Activated T-helper 2 cell treated with anti-CD3 and anti-CD28 coated beads, Interferon-gamma antibody, Interleukin-2, Interleukin-4, amounts not matched to agents 10 μg/mL and 5 μg/mL and 100 μg/mL, durations not matched to agents 14 hours and 24 hours and 36 hours (primary cell): ENCODE measurements around the gene SSX2B. TPM values are rescaled to one million over a fixed set of nuclear protein-coding genes. Genes with fewer than 3 reads are reported as not detected.
"Not testable (repeated sequence)": the region's sequence is repeated elsewhere in the genome, so short reads cannot be mapped to it uniquely, and the experiment has no call there.

Experiments used
- DNase-seq: peaks from one replicate; pipeline ENCODE4 v3.0.0; 2021; ENCODE audit warnings: low spot score
- H3K27ac Mint-ChIP-seq: one replicate; pipeline ENCODE4 v1.8.0; 2021; ENCODE audit warnings: mixed read lengths
- H3K27me3 Mint-ChIP-seq: one replicate; pipeline ENCODE4 v1.8.0; 2021; ENCODE audit warnings: low read depth, mixed read lengths
- H3K36me3 Mint-ChIP-seq: one replicate; pipeline ENCODE4 v1.8.0; 2021; ENCODE audit warnings: low read depth, mixed read lengths
- H3K4me1 Mint-ChIP-seq: one replicate; pipeline ENCODE4 v1.8.0; 2021; ENCODE audit warnings: low read depth, mixed read lengths
- H3K4me3 Mint-ChIP-seq: one replicate; pipeline ENCODE4 v1.8.0; 2021; ENCODE audit warnings: low read depth, mild to moderate bottlenecking, moderate library complexity, mixed read lengths
- H3K9me3 Mint-ChIP-seq: one replicate; pipeline ENCODE4 v1.8.0; 2021; ENCODE audit warnings: mixed read lengths
- intact Hi-C: fragments of 100-400 bp; cut with micrococcal nuclease; formaldehyde crosslinking; loops from one replicate; pipeline ENCODE4 v1.15.1; 2023
- total RNA-seq: library from RNA; stranded (reverse); gene quantifications from 2 replicates; pipeline ENCODE4 v1.2.3, GENCODE V29; 2022

The SSX2B gene, protein sequence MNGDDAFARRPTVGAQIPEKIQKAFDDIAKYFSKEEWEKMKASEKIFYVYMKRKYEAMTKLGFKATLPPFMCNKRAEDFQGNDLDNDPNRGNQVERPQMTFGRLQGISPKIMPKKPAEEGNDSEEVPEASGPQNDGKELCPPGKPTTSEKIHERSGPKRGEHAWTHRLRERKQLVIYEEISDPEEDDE
- total RNA-seq = not detected in 2 replicates

- H3K36me3 Mint-ChIP-seq, H3K4me1 Mint-ChIP-seq, H3K27ac Mint-ChIP-seq, H3K9me3 Mint-ChIP-seq, H3K27me3 Mint-ChIP-seq, intact Hi-C loops, DNase-seq, H3K4me3 Mint-ChIP-seq: not testable (repeated sequence)
Measured at GRCh38 chrX:52750952-52751351, at the start of gene SSX2B. SSX2B (plus strand) TSS chrX:52751252; CDS start chrX:52752681, 1,429 bp downstream.

- H3K36me3 Mint-ChIP-seq, H3K27ac Mint-ChIP-seq, H3K4me3 Mint-ChIP-seq, H3K9me3 Mint-ChIP-seq, H3K4me1 Mint-ChIP-seq, DNase-seq, intact Hi-C loops, H3K27me3 Mint-ChIP-seq: not testable (repeated sequence)
Measured at GRCh38 chrX:52707078-52707477, 44.0 kb upstream of the SSX2B start, which contains the start of gene SSX2. SSX2 (minus strand) TSS chrX:52707178; CDS start chrX:52705749, 1,429 bp downstream.

- H3K9me3 Mint-ChIP-seq = not testable (repeated sequence)
Measured at GRCh38 chrX:52765983-52766382, 14.9 kb downstream of the SSX2B start.

DNA sequence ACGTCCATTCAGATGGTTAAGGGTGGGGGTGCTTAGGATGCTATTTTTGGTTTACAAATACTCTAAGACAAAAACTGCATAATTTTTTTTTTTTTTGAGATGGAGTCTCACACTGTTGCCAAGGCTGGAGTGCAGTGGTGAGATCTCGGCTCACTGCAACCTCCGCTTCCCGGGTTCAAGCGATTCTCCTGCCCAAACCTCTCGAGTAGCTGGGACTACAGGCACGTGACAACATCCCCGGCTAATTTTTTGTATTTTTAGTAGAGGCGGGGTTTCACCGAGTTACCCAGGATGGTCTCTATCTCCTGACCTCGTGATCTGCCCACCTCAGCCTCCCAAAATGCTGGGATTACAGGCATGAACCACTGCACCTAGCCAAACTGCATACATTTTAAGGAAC is 22.5 kb downstream of the SSX2B start:
- H3K27ac Mint-ChIP-seq, H3K4me3 Mint-ChIP-seq, H3K9me3 Mint-ChIP-seq, H3K4me1 Mint-ChIP-seq, H3K27me3 Mint-ChIP-seq, H3K36me3 Mint-ChIP-seq, intact Hi-C loops, DNase-seq: not testable (repeated sequence)

More at GRCh38 chrX:52765983-52766382, 14.9 kb downstream of the SSX2B start:
- H3K4me3 Mint-ChIP-seq, H3K27me3 Mint-ChIP-seq, H3K36me3 Mint-ChIP-seq, DNase-seq, H3K4me1 Mint-ChIP-seq, H3K27ac Mint-ChIP-seq, intact Hi-C loops: not testable (repeated sequence)

DNA sequence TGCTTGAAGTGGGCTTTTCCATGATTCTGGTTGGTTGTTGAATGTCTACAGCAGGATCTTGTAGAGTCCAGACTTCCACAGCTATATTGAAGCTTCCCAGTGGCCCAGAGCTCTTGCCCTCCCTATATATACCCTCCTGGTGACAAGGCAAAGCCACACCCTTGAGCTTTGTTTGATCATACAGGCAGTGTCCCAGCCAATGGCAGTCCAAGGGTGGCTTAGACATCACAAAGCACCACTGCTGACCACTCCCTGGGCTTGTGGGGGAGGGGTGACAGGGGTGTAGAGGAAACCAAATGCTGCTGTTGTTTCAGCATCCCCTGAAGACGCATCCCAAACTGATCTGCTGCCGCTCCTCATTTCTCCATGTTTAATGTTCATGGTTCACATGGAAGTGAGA is 46.3 kb downstream of the SSX2B start, which contains the start of gene SPANXN5:
TSS of gene SPANXN5 (minus strand) at position 101 of the 400 bp plus-strand sequence. CDS start at position 22, 79 bp downstream.
- H3K27ac Mint-ChIP-seq, H3K27me3 Mint-ChIP-seq, DNase-seq, intact Hi-C loops, H3K4me3 Mint-ChIP-seq, H3K9me3 Mint-ChIP-seq, H3K36me3 Mint-ChIP-seq, H3K4me1 Mint-ChIP-seq: not testable (repeated sequence)

DNA sequence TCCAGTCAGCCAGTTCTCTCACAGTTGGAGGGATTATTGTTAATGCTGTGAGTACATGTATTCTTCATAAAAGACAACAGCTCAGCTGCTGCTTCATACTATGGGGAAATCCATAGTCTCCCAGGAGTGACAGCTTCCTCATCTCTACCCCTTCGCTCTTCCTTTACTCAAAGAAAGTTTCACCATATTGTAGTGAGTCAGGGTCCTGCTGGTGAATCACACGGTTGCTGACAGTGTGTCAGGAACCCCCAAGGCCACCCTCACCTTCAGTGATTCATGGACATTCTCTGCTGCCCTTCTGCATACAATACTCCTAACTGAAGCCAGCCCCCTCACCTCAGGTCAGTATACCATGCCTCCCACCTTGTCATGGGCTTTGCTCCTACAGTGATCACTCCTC is 53.8 kb downstream of the SSX2B start:
- H3K9me3 Mint-ChIP-seq, DNase-seq, H3K4me1 Mint-ChIP-seq, H3K4me3 Mint-ChIP-seq, H3K27me3 Mint-ChIP-seq, intact Hi-C loops, H3K36me3 Mint-ChIP-seq, H3K27ac Mint-ChIP-seq: not testable (repeated sequence)

Other genes with a start within 250 kb of the SSX2B start
- not detected in 2 replicates for gene XAGE1B, start 234.2 kb upstream of the SSX2B start, total RNA-seq
- gene SSX7, start 96.4 kb upstream of the SSX2B start, total RNA-seq = not detected in 2 replicates
- gene SSX2, start 44.1 kb upstream of the SSX2B start, total RNA-seq = not detected in 2 replicates
- gene SPANXN5, start 46.2 kb downstream of the SSX2B start, total RNA-seq = not detected in 2 replicates
- not detected in 2 replicates for gene XAGE5, start 60.0 kb downstream of the SSX2B start, total RNA-seq
- gene XAGE3, start 116.8 kb downstream of the SSX2B start, total RNA-seq = not detected in 2 replicates
- gene FAM156B, start 146.1 kb downstream of the SSX2B start, total RNA-seq = 14.5 and 14.6 TPM in 2 replicates
- gene FAM156A, start 207.3 kb downstream of the SSX2B start, total RNA-seq = 26.2 and 28.2 TPM in 2 replicates